NK-92 treated with Interleukin-12 subunit alpha and Interleukin-12 subunit beta, amount 100 ng/mL, for 24 hours (cell line): ENCODE data around the gene ZSCAN18.
"Not testable (repeated sequence)": the region's sequence is repeated elsewhere in the genome, so short reads cannot be mapped to it uniquely, and the experiment has no call there.

Source experiments
- DNase-seq: peaks from one replicate; lab custom pipeline; 2025; lab: John Stamatoyannopoulos, UW

ZSCAN18 gene, protein sequence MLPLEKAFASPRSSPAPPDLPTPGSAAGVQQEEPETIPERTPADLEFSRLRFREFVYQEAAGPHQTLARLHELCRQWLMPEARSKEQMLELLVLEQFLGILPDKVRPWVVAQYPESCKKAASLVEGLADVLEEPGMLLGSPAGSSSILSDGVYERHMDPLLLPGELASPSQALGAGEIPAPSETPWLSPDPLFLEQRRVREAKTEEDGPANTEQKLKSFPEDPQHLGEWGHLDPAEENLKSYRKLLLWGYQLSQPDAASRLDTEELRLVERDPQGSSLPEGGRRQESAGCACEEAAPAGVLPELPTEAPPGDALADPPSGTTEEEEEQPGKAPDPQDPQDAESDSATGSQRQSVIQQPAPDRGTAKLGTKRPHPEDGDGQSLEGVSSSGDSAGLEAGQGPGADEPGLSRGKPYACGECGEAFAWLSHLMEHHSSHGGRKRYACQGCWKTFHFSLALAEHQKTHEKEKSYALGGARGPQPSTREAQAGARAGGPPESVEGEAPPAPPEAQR

DNA sequence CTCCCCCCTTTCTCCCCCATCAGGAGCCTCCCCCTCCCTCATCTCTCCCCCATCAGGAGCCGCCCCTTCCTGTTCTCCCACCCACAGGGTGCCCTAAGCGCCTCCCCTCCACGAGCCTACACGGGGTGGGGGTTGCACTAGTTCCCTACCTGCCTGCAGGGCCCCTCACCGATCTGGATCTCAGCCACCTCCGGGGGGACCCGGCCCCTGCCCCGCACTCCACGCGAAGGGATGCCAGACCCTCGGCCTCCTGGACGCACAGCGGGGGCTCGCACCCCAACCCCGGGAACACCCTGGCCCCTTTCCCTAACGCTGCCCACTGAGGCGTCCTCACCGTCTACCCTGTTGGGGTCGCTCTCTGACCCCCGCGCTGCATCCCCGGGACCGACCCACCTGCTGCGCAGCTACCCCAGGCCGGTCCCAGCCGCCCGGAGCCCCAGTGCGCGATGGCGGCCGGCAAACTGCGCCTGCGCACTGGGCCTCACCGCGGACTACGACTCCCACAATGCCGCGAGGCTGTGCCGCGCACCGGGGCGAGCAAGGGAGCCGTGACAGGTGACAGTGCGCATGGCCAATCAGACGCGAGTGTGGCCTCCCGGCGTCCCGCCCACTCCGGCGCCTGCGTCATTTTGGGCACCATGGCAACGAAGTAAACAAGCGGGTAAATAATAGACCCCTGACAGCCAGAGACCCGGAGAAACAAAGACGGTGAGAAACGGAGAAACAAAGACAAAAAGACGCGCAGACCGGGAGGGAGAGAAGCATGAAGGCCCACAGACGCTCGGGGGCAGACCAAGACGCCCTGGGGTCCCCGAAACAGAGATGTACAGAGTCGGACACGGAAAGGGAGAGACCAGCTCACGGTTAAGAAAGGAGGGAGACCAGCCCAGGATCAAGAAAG lies at the start of gene ZSCAN18:
TSS of gene ZSCAN18 (minus strand) at position 451 of the 901 bp plus-strand sequence. CDS start 7,964 bp downstream, outside the sequence.
- no peak for DNase-seq

DNA sequence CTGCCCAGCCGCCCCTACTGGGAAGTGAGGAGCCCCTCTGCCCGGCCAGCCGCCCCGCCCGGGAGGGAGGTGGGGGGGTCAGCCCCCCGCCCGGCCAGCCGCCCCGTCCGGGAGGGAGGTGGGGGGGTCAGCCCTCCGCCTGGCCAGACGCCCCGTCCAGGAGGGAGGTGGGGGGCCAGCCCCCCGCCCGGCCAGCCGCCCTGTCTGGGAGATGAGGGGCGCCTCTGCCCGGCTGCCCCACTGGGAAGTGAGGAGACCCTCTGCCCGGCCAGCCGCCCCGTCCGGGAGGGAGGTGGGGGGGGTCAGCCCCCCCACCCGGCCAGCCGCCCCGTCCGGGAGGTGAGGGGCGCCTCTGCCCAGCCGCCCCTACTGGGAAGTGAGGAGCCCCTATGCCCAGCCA lies 49.4 kb upstream of the ZSCAN18 start:
- DNase-seq: not testable (repeated sequence)

DNA sequence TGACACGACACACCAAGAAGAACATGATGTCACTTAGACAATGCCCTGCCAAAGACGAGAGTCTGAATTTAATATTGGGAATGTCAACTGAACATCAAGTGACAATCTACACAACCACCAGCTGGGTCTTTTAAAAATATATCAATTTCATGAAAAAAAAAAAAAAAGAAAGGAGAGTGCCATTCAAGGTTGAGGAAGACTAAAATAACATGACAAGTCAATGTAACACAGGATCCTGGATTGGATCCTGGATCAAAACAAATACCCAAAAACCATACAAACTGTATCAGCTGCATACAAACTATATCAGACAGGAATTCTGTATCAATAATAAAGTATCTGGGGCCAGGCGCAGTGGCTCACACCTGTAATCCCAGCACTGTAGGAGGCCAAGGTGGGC lies 47.8 kb upstream of the ZSCAN18 start:
- no peak for DNase-seq

DNA sequence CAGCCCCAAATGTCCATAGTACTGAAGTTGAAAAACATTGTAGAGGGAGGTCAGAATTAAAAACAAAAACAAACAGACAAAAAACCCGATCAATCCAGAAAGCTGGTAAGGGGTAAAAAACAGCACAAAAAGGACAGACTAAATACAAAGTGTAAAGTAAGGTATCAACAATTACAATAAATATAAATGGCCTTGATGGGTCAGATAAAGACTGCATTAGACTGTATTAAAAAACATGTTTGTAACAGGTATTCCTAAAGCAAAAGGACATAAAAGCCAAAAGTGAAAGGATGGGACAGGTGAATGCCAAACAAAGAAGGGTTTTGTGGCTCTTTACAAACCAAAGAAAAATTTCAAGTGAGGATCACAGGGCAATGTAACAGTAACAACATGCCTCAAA lies 36.2 kb upstream of the ZSCAN18 start:
- no peak for DNase-seq

DNA sequence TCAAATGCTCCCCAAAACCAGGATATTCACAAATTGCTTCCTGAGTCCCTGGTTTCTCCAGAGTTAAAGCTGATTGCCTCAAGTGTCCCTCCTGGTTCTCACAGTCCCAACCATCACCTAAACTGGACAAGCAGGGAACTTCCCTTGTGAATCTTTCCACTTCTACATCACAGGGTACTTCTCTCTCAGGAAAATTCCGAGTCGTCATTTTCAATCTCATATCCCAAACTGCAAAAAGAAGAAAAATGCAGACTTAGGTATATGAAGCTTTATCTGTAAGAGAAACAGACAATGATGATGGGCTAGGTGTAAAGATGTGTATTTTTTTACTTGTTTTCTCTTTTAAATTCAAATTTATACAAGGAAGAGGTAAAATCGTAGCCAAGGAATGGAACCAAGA lies 31.3 kb upstream of the ZSCAN18 start:
- no peak for DNase-seq

DNA sequence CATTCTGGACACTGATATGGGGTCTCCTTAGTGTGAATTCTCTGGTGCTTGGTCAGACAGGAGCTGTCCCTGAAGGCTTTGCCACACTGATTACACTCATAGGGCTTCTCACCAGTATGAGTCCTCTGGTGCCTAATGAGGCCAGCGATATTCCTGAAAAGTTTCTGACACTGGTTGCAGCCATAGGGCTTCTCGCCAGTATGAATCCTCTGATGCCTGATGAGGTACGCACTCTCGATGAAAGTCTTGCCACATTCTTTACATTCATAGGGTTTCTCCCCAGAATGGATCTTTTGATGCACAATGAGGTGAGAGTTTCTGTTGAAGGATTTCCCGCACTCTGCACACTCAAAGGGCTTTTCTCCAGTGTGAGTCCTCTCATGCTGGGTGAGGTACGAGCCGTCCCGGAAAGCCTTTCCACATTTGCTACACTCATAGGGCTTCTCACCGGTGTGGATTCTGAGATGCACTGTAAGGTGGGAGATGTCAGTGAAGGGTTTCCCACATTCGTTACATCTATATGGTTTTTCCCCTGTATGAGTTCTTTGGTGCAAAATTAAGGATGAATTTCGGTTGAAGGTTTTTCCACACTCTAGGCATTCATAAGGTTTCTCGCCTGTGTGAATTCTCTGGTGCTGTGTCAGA lies 30.1 kb upstream of the ZSCAN18 start:
- DNase-seq: no peak

DNA sequence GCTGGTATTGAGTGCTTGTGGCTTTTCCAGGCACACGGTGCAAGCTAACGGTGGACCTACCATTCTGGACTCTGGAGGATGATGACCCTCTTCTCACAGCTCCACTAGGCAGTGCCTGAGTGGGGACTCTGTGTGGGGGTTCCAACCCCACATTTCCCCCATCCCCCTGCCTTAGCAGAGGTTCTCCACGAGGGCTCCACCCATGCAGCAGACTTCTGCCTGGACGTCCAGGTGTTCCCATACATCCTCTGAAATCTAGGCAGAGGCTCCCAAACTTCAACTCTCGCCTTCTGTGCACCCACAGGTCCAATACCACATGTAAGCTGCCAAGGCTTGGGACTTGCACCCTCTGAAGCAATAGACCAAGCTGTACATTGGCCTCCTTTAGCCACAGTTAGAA lies 25.3 kb upstream of the ZSCAN18 start:
- no peak for DNase-seq

DNA sequence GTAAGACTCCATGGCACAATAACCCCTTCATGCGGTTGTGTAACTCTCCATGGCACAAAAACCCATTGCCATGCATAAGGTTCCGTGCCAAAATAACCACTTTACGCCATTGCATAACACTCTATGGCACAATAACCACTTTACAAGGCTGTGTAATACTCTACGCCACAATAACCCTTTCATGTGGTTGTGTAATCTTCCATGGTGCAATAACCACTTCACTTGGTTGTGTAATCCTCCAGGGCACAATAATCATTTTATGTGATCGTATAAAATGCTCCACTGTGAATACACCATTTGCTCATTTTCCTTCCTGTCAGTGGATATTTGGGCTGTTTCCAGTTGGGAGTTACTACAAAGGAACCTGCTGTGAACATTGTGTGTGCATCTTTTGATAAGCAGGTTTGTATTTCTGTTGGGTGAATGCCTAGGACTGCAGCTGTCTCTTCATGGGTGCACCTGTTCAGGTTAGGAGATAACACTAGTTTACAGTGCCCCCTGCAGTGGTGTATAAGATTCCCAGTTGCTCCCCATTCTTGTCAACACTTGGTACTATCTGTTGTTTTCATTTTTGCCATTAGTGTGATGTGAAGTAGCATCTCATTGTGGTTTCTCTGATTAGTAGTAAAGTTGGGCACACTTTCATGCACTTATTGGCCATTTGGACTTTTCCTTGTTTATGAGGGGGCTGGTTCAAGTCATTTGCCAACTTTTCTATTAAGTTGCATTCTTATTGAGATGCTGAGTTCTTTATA lies 21.1 kb upstream of the ZSCAN18 start:
- DNase-seq: no peak

DNA sequence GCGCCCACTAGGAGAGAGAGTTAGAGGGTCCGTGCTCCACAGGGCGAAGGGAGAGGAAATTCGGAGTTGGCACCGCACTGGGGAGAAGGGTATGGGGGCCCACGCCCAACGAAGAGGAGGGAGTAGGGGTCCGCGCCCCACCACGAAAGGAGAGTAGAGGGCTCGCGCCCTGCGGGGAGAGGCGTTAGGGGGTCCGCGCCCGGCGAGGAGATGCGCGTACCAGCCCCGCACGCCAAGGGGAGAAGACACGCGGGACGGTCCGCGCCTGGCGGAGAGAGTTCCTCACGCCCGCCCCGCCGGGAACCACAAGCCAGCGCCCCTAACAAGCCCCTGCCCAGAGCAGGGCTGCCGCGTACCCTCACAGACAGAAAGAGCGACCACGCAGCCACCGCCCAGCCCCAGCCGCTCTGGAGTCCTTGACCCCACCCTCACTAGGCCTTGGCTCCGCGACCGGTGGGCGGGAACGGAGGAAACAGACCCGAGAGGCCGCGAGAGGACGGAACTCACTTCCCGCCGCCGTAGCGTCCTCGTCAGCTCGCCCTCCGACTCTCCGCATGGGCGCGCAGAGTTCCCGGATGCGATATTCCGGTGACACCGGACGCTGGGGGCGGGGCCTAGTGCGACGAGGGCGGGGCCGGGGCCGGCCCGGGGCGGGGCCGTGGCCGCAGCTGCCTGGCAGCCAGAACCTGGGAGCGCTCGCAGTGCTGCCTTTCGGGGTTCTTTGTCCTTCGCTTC lies 20.0 kb upstream of the ZSCAN18 start:
- no peak for DNase-seq

DNA sequence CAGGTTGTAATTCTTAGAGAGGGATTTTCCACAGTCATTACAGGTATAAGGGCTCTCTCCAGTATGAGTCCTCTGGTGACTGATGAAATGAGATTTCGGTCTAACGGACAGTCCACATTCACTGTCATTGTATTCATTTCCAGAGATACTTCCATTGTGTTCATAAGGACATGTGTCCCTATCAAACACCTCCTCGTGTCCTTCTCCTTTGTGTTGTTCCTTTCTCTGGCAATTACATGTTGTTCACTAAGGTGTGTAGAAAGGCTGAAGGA lies 10.5 kb upstream of the ZSCAN18 start:
- no peak for DNase-seq

DNA sequence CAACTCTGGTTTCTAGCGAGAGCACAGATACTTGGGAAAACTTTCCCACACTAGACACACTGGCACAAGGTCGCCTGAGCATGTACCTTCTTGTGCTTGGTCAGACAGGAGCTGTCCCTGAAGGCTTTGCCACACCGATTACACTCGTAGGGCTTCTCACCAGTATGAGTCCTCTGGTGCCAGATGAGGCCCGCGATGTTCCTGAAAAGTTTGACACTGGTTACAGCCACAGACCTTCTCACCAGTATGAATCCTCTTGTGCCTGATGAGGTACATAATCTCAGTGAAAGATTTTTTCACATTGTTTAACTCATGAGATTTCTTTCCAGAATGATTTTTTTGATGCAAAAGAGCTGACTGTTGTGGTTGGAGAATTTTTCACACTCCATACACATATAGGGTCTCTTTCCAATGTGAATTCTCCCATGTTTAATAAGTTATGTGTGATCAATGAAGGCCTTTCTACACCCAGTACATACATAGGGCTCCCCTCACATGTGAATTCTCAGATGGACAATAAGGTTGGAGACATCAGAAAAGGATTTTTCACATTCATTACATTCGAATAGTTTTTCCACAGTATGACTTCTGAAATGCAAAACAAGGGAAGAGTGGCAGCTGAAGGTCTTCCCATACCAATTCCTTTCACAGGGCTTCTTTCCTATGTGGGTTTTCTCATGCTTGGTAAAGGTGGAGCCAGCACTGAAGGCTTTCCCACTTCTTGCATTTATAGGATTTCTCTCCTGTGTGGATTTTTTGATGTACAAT lies 9.9 kb upstream of the ZSCAN18 start:
- no peak for DNase-seq

DNA sequence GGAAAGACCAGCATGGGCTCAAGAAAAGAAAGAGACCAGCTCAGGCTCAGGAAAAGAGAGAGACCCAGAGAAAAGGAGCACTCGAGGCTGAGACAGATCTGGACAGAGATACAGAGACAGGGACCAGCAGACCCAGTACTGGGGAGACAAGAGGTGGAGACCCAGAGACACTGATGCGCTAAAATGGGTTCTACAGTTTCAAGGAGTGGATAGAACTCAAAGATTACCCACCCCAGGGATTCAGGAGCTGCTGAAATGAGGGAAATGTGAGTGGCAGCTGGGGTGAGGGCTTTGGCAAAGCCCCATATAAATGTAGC lies 609 bp upstream of the ZSCAN18 start:
- DNase-seq: no peak

DNA sequence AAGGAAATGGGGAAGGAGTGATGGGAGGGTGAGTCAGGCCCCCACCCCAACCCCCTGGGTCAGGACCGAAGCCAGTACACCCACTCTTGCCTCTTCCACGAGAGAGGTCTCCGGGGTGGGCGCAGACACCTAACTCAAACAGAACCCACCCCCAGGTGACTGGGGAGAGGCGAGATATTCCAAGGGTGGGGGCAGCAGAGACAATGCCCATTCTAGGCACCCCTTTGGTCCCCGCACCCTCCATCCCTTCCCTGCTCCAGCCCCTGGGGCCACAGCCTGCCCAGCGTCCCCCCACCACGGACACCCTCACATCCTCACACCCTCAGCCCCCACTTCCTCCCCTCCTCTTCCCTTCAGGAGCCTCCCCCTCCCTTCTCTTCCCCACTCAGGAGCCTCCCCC lies 682 bp downstream of the ZSCAN18 start:
- DNase-seq: no peak

DNA sequence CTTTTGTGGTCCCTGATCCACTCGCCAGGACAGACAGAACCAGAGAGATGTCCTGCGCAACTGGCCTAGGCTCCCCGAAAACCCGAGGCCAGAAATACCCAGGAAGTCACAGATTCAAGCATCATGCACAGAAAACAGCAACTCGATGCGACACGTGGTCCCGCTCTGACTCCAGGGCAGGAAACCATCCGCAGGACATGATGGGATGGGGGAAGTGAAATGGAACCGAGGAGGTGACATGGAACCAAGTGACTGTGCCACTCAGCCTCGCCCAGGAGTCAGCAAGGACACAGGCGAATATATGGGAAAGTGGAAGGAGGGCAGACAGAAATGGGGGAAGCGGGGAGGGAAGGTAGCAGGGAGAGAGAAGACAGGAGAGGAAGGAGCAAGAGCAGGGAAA lies 1.1 kb downstream of the ZSCAN18 start:
- DNase-seq: no peak

DNA sequence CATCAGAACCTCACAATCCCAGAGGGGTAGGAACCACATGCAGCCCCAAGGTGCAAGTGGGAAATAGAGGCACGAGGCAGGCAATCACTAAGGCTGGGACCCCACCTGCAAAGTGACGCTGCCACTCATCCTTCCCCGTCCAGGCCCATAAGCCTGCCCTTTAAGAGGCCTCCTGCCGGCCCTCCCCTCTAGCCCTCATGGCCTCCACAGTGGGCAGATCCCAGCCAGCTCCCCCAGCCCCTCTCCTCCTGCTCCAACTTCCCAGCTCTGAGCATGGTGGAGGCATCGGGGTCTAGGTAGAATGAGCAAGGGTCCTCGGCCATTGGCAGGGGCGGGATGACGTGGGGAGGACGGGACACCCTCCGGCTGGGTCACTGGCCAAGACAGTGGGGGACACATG lies 2.7 kb downstream of the ZSCAN18 start:
- DNase-seq: no peak

DNA sequence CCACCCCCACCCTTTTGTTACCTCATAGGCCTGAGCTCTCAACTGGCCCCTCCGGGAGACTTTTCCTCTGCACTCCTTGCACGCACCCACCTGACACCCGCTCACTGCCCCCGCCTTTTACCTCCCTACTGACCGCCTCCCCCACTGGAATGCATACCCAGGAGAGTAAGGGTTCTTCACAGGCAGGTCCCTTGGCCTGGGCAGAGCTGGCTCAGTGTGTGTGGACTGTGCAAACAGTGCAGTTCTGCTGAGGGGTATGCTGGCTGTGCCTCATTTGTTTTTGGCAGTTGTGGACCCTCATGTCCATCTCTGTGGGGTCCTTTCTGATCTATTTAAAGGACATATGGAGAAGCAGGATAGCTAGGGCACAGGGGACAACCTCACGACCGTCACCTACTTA lies 5.0 kb downstream of the ZSCAN18 start:
- DNase-seq: no peak

DNA sequence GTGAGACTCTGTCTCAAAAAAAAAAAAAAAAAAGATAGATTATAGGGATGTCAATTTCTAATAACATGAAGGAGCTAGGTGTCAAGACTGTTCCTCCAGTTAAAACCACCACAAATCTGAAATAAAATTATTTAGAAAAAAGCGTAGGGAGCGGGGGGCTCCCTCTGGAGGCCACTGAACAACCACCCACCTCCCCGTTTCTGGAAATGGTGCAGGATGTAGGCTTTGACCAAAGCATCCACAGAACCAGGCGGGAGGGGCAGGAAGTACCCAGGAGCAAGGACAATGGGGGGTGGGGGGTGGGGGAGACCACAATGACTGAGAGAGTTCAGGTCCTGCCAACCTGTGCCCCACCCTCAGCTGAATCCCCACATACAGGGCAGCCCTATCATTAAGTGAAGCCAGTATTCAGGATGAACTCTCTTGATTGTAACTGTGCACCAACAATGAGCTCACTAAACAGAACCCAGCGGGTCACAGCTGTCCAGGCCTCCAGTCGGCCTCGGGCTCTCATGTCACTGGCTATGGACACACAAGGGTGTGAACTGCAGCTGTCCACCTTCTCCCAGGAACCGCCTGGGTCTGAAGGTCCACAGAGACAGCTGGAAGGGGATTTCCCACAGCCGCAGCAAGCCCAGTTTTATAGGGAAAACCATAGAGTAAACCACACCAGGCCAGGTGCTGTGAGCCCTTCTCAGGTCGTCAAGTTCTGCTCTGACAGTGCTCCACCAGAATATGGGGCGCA lies 6.6 kb downstream of the ZSCAN18 start:
- DNase-seq: no peak

DNA sequence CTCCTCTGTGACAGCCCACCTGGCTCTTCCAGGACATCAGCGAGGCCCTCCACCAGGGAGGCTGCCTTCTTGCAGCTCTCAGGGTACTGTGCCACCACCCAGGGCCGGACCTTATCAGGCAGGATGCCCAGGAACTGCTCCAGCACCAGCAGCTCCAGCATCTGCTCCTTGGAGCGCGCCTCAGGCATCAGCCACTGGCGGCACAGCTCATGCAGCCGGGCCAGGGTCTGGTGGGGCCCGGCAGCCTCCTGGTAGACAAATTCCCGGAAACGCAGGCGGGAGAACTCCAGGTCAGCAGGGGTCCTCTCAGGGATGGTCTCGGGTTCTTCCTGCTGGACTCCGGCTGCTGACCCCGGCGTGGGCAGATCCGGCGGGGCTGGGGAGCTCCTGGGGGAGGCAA lies 8.2 kb downstream of the ZSCAN18 start:
- DNase-seq: no peak

DNA sequence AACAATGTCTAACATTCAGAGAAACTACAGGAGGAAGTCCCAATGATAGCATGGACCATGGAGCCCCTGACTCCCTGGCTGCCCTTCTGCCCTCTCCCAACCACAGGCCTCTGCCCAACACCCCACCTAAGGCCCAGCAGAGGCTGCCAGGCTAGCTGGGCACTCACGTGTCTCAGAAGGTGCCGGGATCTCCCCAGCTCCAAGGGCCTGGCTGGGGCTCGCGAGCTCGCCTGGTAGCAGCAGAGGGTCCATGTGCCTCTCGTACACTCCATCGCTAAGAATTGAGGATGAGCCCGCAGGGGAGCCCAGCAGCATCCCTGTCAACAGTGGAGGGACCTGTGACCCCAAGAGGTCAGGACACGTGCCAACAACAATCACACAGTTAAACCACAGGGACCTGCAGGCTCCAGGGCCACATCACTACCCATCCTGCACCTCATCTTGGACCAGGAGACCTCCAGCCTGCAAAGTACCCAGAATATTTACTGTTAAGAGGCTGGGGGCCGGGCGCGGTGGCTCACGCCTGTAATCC lies 9.4 kb downstream of the ZSCAN18 start:
- DNase-seq: no peak
